WERI-Rb-1 (cell line): Measurements from ENCODE around the gene PPP6R1.

Experiments used
- DNase-seq: peaks from one replicate; pipeline ENCODE4 v3.0.0-alpha.2; 2020
- H3K27ac ChIP-seq: fragments of 250-450 bp; sonication (Bioruptor Pico); 2 replicates; pipeline ENCODE4 v1.5.1; 2020; ENCODE audit warnings: mild to moderate bottlenecking, moderate library complexity
- H3K27me3 ChIP-seq: fragments of 250-450 bp; sonication (Bioruptor Pico); 2 replicates; pipeline ENCODE4 v1.5.1; 2021; ENCODE audit warnings: mild to moderate bottlenecking, low read depth, moderate library complexity; ENCODE audit not compliant: insufficient read depth, severe bottlenecking
- H3K36me3 ChIP-seq: fragments of 250-450 bp; sonication (Bioruptor Pico); 2 replicates; pipeline ENCODE4 v1.5.1; 2020; ENCODE audit warnings: mild to moderate bottlenecking, moderate library complexity
- H3K4me3 ChIP-seq: 2 replicates; pipeline ENCODE4 v1.5.1; 2011; ENCODE audit warnings: low read depth, mild to moderate bottlenecking, control low read depth, low read length
- H3K9me3 ChIP-seq: fragments of 250-450 bp; sonication (Bioruptor Pico); 2 replicates; pipeline ENCODE4 v1.5.1; 2021; ENCODE audit warnings: mild to moderate bottlenecking, moderate library complexity; ENCODE audit not compliant: severe bottlenecking
- TF ChIP-seq, protein P1 (sequence below): IDR thresholded peaks from 2 replicates; pipeline ENCODE4 v1.5.1; 2011; ENCODE audit warnings: low read depth, mild to moderate bottlenecking, control low read depth, inconsistent platforms, low read length

PPP6R1 gene

GRCh38 chr19:55254625-55254977, 4.2 kb downstream of the PPP6R1 start:
- no peak for DNase-seq
- H3K27ac ChIP-seq: no peak overlapping the region
- no peak overlapping the region for H3K4me3 ChIP-seq
- H3K27me3 ChIP-seq: no peaks in the 10 kb centered on the region
- TF ChIP-seq, protein P1, sequence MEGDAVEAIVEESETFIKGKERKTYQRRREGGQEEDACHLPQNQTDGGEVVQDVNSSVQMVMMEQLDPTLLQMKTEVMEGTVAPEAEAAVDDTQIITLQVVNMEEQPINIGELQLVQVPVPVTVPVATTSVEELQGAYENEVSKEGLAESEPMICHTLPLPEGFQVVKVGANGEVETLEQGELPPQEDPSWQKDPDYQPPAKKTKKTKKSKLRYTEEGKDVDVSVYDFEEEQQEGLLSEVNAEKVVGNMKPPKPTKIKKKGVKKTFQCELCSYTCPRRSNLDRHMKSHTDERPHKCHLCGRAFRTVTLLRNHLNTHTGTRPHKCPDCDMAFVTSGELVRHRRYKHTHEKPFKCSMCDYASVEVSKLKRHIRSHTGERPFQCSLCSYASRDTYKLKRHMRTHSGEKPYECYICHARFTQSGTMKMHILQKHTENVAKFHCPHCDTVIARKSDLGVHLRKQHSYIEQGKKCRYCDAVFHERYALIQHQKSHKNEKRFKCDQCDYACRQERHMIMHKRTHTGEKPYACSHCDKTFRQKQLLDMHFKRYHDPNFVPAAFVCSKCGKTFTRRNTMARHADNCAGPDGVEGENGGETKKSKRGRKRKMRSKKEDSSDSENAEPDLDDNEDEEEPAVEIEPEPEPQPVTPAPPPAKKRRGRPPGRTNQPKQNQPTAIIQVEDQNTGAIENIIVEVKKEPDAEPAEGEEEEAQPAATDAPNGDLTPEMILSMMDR: no peak
- no peaks in the 10 kb centered on the region for H3K9me3 ChIP-seq
- H3K36me3 ChIP-seq: peaks cover 52% of the 10 kb centered on the region

- H3K4me3 ChIP-seq: no peak overlapping the region
- H3K27me3 ChIP-seq: no peaks in the 10 kb centered on the region
- DNase-seq: no peak
- H3K9me3 ChIP-seq: no peaks in the 10 kb centered on the region
- TF ChIP-seq, protein P1: no peak
- no peak overlapping the region for H3K27ac ChIP-seq
- peaks cover 52% of the 10 kb centered on the region for H3K36me3 ChIP-seq
Observed at GRCh38 chr19:55253842-55254624, 4.8 kb downstream of the PPP6R1 start.

DNA sequence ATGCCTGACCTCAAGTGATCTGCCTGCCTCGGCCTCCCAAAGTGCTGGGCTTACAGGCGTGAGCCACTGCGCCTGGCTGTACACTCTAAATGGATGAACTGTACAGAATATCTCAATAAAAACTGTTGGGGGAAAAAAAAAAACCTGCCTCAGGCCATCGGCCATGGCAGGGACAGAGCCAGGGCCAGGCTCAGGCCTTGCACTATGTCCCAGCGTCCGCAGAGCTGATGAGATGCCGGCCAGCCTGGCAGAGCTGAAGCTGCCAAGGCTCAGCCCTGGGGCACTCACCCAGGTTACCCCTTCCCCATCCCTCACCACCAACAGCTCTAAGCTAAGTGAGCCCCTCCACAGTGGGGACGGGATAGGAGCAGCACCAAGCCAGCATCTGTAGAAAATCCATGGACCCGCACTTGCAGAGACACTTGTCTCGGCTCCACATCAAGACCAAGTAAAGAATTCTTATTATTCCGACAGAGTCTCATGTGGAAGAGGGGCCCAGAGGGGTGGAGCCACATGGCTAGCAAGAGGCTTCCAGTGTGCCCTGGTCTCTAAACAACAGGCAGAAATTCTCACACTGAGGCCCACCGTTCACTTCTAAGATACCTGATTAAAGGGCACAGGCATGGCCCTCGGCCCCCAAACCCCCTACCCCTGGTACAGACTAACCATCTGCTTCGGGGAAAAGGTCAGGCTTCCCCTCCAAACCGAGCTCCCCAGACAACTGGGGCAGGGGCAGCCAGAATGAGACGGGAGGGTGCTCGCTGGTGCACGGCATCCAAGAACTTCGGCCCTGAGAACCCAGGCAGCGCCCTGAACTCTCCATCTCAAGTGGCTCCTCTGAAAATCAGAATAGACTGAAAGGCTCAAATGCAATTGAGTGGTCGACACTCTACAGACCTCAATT, 5.8 kb downstream of the PPP6R1 start:
- Histone ChIP-seq H3K4me3 (no peak overlapping the region), H3K27me3 (no peaks in the 10 kb centered on the region), H3K27ac (no peak overlapping the region), H3K9me3 (no peaks in the 10 kb centered on the region), H3K36me3 (peaks cover 58% of the 10 kb centered on the region)
- no peak for DNase-seq
- TF ChIP-seq, protein P1: no peak

DNA sequence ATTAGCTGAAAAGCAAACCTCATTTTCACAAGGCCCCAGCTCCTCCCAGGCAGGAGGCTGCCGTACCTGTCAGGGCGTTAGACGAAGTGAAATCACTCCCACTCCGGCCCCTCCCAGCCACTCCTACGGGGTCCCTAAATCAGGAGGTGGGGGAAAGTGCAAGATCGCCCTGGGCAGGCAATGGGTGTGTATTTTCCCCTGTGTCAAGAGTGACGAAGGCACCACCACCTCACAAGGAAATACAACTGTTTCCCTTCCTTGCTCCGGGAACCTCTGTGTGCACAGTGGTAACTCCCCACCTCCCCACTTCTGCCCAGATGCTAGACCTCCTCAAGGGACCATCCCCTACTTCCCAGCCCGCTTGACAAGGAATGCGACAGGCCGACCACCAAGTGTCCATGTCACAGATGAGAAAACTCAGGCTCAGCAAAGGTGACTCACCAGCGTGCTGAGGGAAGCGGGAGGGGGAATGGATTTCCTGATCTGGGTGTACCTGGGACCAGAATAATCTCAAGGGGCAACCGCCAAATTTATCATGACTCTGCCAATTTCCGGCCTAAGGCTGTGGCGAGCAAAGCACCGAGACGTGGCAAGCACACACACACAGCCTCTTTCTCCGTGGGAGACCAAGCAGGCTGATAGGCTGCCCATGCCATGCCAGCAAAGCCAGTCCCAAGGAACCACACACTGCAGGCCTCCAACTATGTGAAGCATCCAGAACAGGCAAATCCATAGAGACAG, 7.3 kb downstream of the PPP6R1 start:
- no peak for DNase-seq
- H3K4me3 ChIP-seq: no peak overlapping the region
- H3K27ac ChIP-seq: no peak overlapping the region
- peaks cover 53% of the 10 kb centered on the region for H3K36me3 ChIP-seq
- H3K27me3 ChIP-seq: no peaks in the 10 kb centered on the region
- H3K9me3 ChIP-seq: no peaks in the 10 kb centered on the region
- TF ChIP-seq, protein P1: no peak

- H3K9me3 ChIP-seq: no peaks in the 10 kb centered on the region
- H3K27me3 ChIP-seq: no peaks in the 10 kb centered on the region
- TF ChIP-seq, protein P1: no peak
- DNase-seq: no peak
- H3K27ac ChIP-seq: no peak overlapping the region
- H3K36me3 ChIP-seq: peaks cover 50% of the 10 kb centered on the region
- no peak overlapping the region for H3K4me3 ChIP-seq
Observed at GRCh38 chr19:55250262-55251036, 8.4 kb downstream of the PPP6R1 start.
